Measurements from ENCODE around the gene STX2.

DNA sequence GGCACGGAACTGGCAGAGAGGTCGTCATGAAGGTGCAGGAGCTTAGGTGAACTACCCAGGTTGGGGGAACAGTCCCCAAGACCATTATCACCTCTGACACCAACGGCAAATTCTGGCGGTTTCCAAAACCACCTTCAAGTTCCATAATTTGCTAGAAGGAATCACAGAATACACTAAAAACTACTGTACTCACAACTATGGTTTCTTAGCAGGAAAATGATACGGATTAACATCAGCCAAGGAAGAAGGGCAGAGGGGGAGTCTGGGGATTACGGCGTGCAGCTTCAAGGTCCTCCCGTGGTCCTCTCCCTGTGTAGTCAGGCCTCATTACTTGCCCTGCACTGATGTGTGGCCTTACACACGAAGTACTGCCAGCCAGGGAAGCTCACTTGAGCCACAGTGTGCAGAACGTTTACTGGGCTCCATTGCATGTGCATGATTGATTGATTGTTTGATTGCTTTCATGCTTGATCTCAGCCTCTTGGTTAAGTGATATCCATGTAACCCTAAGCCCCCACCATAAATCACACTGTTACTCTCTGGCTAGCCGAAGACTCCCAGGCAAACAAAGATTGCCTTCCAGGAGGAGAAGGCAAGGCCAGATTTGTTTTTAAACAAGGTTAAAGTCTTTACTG, 837 bp upstream of the STX2 start:
- TF ChIP-seq, protein P1, sequence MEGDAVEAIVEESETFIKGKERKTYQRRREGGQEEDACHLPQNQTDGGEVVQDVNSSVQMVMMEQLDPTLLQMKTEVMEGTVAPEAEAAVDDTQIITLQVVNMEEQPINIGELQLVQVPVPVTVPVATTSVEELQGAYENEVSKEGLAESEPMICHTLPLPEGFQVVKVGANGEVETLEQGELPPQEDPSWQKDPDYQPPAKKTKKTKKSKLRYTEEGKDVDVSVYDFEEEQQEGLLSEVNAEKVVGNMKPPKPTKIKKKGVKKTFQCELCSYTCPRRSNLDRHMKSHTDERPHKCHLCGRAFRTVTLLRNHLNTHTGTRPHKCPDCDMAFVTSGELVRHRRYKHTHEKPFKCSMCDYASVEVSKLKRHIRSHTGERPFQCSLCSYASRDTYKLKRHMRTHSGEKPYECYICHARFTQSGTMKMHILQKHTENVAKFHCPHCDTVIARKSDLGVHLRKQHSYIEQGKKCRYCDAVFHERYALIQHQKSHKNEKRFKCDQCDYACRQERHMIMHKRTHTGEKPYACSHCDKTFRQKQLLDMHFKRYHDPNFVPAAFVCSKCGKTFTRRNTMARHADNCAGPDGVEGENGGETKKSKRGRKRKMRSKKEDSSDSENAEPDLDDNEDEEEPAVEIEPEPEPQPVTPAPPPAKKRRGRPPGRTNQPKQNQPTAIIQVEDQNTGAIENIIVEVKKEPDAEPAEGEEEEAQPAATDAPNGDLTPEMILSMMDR (IDR thresholded peaks at IDR 0.05): no peak
- no peak for TF ChIP-seq POLR2A (IDR thresholded peaks at IDR 0.05)
